A549 (cell line): ENCODE data around the gene ITGB1. TPM values are rescaled to one million over a fixed set of nuclear protein-coding genes. Genes with fewer than 3 reads are reported as not detected.

Experiments used
- ATAC-seq, 2 experiments: fragments of 200-7000 bp in 1 of 2; fragments of >200 bp in 1 of 2; cut with Nextera tagmentation in 1 of 2; cut with Tn5 transposase in 1 of 2; 3 replicates each; pipeline versions ENCODE4 v1.8.0 to v1.9.1; 2018 to 2020; ENCODE audit warnings: mild to moderate bottlenecking in 1 of 2, moderate library complexity in 1 of 2
- CTCF ChIA-PET: fragments of 300-600 bp; sonication (Branson Sonifier 250); formaldehyde crosslinking; extraction: SDS; loops from one replicate; lab custom pipeline; 2021; ENCODE audit warnings: antibody characterized with exemption, inconsistent platforms; lab: Yijun Ruan, JAX
- POLR2A ChIA-PET: fragments of 350-600 bp; formaldehyde crosslinking; extraction: SDS; loops from one replicate; lab custom pipeline; 2021; ENCODE audit warnings: antibody characterized with exemption, inconsistent platforms; lab: Yijun Ruan, JAX
- DNase-seq, 2 experiments: peaks; one replicate each; pipeline versions ENCODE4 v3.0.0 to v3.0.0-alpha.2; 2011 to 2016; ENCODE audit warnings: low read depth in 1 of 2, low spot score in 1 of 2
- FAIRE-seq: peaks from 2 replicates; lab custom pipeline; 2011; peaks lifted over from hg19 to GRCh38; lab: Jason Lieb, UNC
- H3K27ac ChIP-seq, 2 experiments: fragments of >200 bp; sonication (Bioruptor Twin); formaldehyde crosslinking; 3 replicates each; pipeline ENCODE4 v1.5.1; 2016 to 2017
- H3K4me1 ChIP-seq: fragments of >200 bp; sonication (Bioruptor Twin); formaldehyde crosslinking; 3 replicates; pipeline ENCODE4 v1.6.1; 2016
- H3K4me2 ChIP-seq: fragments of >200 bp; sonication (Bioruptor Twin); formaldehyde crosslinking; 3 replicates; pipeline ENCODE4 v1.6.1; 2016
- H3K4me3 ChIP-seq: fragments of >200 bp; sonication (Bioruptor Twin); formaldehyde crosslinking; 3 replicates; pipeline ENCODE4 v1.5.1; 2016
- H3K9me3 ChIP-seq: fragments of >200 bp; sonication (Bioruptor Twin); formaldehyde crosslinking; 3 replicates; pipeline ENCODE4 v1.6.1; 2016
- CBX2 ChIP-seq: fragments of 200-600 bp; sonication (generic); IDR thresholded peaks from 2 replicates; pipeline ENCODE4 v1.6.1; 2016; ENCODE audit warnings: low read depth, mild to moderate bottlenecking, borderline replicate concordance
- CHD4 ChIP-seq: fragments of 200-600 bp; sonication (generic); IDR thresholded peaks from 2 replicates; pipeline ENCODE4 v1.6.1; 2016; ENCODE audit warnings: antibody characterized with exemption, mild to moderate bottlenecking, borderline replicate concordance
- CTCF ChIP-seq: fragments of >200 bp; sonication (Bioruptor Twin); formaldehyde crosslinking; IDR thresholded peaks from 3 replicates; pipeline ENCODE4 v1.5.1; 2016
- EHMT2 ChIP-seq: fragments of 200-600 bp; sonication (generic); IDR thresholded peaks from 2 replicates; pipeline ENCODE4 v1.6.1; 2016; ENCODE audit warnings: antibody characterized with exemption, low read depth, mild to moderate bottlenecking, moderate library complexity
- ESRRA ChIP-seq: fragments of 150-350 bp; IDR thresholded peaks from 2 replicates; pipeline ENCODE4 v1.6.1; 2014; ENCODE audit warnings: mild to moderate bottlenecking, low read length, borderline replicate concordance
- FOSB ChIP-seq: fragments of 250-450 bp; sonication (Bioruptor Pico); IDR thresholded peaks from 2 replicates; pipeline ENCODE4 v1.5.0; 2020; ENCODE audit warnings: mild to moderate bottlenecking, moderate library complexity
- FOSL2 ChIP-seq, 2 experiments: fragments of 450-650 bp in 1 of 2; fragments of >200 bp in 1 of 2; sonication (Bioruptor Twin) in 1 of 2; formaldehyde crosslinking; IDR thresholded peaks; 2 replicates each; pipeline versions ENCODE4 v1.5.0 to v1.6.1; 2016 to 2020; ENCODE audit warnings: mild to moderate bottlenecking in 1 of 2, moderate library complexity in 1 of 2
- FOXS1 ChIP-seq: fragments of 250-450 bp; sonication (Bioruptor Pico); IDR thresholded peaks from 2 replicates; pipeline ENCODE4 v1.5.0; 2020; ENCODE audit warnings: mild to moderate bottlenecking, moderate library complexity
- HMGXB4 ChIP-seq: fragments of 250-450 bp; sonication (Bioruptor Pico); IDR thresholded peaks from 2 replicates; pipeline ENCODE4 v1.5.0; 2021; ENCODE audit warnings: mild to moderate bottlenecking, moderate library complexity, borderline replicate concordance
- HOXB13 ChIP-seq: fragments of 250-450 bp; sonication (Bioruptor Pico); IDR thresholded peaks from 2 replicates; pipeline ENCODE4 v1.5.0; 2020; ENCODE audit warnings: low read depth, mild to moderate bottlenecking, moderate library complexity
- HOXB5 ChIP-seq: fragments of 250-450 bp; sonication (Bioruptor Pico); IDR thresholded peaks from 2 replicates; pipeline ENCODE4 v1.5.0; 2020; ENCODE audit warnings: mild to moderate bottlenecking, moderate library complexity
- JUN ChIP-seq, 2 experiments: fragments of >200 bp; sonication (Bioruptor Twin); formaldehyde crosslinking; IDR thresholded peaks; 2 replicates in 1 of 2; 3 replicates in 1 of 2; pipeline ENCODE4 v1.6.1; 2016 to 2017
- JUNB ChIP-seq: fragments of >200 bp; sonication (Bioruptor Twin); formaldehyde crosslinking; IDR thresholded peaks from 2 replicates; pipeline ENCODE4 v1.6.1; 2016
- KDM1A ChIP-seq: fragments of 200-600 bp; sonication (generic); IDR thresholded peaks from 2 replicates; pipeline ENCODE4 v1.6.1; 2016; ENCODE audit warnings: low read depth, mild to moderate bottlenecking
- KDM5A ChIP-seq: fragments of 200-600 bp; sonication (generic); IDR thresholded peaks from 2 replicates; pipeline ENCODE4 v1.6.1; 2016; ENCODE audit warnings: antibody characterized with exemption, mild to moderate bottlenecking
- NFE2L2 ChIP-seq: fragments of 150-350 bp; conservative IDR thresholded peaks from 2 replicates; pipeline ENCODE4 v1.6.1; 2014; ENCODE audit warnings: low read length
- NPAS2 ChIP-seq: fragments of 250-450 bp; sonication (Bioruptor Pico); IDR thresholded peaks from 2 replicates; pipeline ENCODE4 v1.8.0; 2022; ENCODE audit warnings: mild to moderate bottlenecking, moderate library complexity, borderline replicate concordance
- PHF8 ChIP-seq: fragments of 200-600 bp; sonication (generic); IDR thresholded peaks from 2 replicates; pipeline ENCODE4 v1.6.1; 2016; ENCODE audit warnings: low read depth, mild to moderate bottlenecking, antibody characterized with exemption, moderate library complexity, borderline replicate concordance
- POLR2A ChIP-seq: IDR thresholded peaks from 2 replicates; pipeline ENCODE4 v1.6.1; 2012; ENCODE audit warnings: mild to moderate bottlenecking, low read length
- POLR2AphosphoS2 ChIP-seq: conservative IDR thresholded peaks from 2 replicates; pipeline ENCODE4 v1.6.1; 2012; ENCODE audit warnings: low read length, improper control_type of control experiment, inconsistent platforms
- RAD21 ChIP-seq, 2 experiments: fragments of >200 bp in 1 of 2; sonication (Bioruptor Twin) in 1 of 2; formaldehyde crosslinking in 1 of 2; IDR thresholded peaks in 1 of 2; conservative IDR thresholded peaks in 1 of 2; 2 replicates in 1 of 2; 3 replicates in 1 of 2; pipeline ENCODE4 v1.6.1; 2012 to 2018; ENCODE audit warnings: inconsistent platforms in 1 of 2
- RARB ChIP-seq: fragments of 250-450 bp; sonication (Bioruptor Pico); IDR thresholded peaks from 2 replicates; pipeline ENCODE4 v1.8.0; 2021; ENCODE audit warnings: mild to moderate bottlenecking, moderate library complexity
- REST ChIP-seq: fragments of 200-600 bp; sonication (generic); IDR thresholded peaks from 2 replicates; pipeline ENCODE4 v1.6.1; 2016; ENCODE audit warnings: antibody characterized with exemption, mild to moderate bottlenecking, moderate library complexity
- RFX5 ChIP-seq: fragments of 450-650 bp; IDR thresholded peaks from 2 replicates; pipeline ENCODE4 v1.7.1; 2014; ENCODE audit warnings: antibody characterized with exemption, mild to moderate bottlenecking, moderate library complexity
- SREBF2 ChIP-seq: fragments of 450-650 bp; IDR thresholded peaks from 2 replicates; pipeline ENCODE4 v1.6.1; 2014; ENCODE audit warnings: mild to moderate bottlenecking, moderate library complexity
- TFCP2L1 ChIP-seq: fragments of 250-450 bp; sonication (Bioruptor Pico); IDR thresholded peaks from 2 replicates; pipeline ENCODE4 v1.5.0; 2021; ENCODE audit warnings: mild to moderate bottlenecking
- TP53 ChIP-seq: fragments of 250-450 bp; sonication (Bioruptor Pico); IDR thresholded peaks from 2 replicates; pipeline ENCODE4 v1.5.0; 2021; ENCODE audit warnings: mild to moderate bottlenecking, moderate library complexity
- ZNF302 ChIP-seq: fragments of 250-450 bp; sonication (Bioruptor Pico); IDR thresholded peaks from 2 replicates; pipeline ENCODE4 v1.9.0; 2021; ENCODE audit warnings: inconsistent platforms, mild to moderate bottlenecking, moderate library complexity
- WGBS: methylation state at CpG from one replicate; pipeline ENCODE4 v1.1.6; 2017; ENCODE audit errors: missing lambda C conversion rate; 5-methylcytosine and 5-hydroxymethylcytosine counted together
- polyA plus RNA-seq, 4 experiments: library from polyadenylated mRNA; depleted of rRNA in 3 of 4; stranded (reverse); fragments of >200 nt; fragmentation: RNase III in 1 of 4; extraction: RNeasy Plus Mini Kit Qiagen cat#74134 plus additional on column Dnase treatment in 1 of 4; gene quantifications; 2 replicates in 3 of 4; 3 replicates in 1 of 4; pipeline ENCODE4 v1.2.3, GENCODE V29; 2011 to 2017
- TF ChIP-seq, protein P1 (sequence below): fragments of 150-350 bp; IDR thresholded peaks from 2 replicates; pipeline ENCODE4 v1.6.1; 2014; ENCODE audit warnings: low read depth, mild to moderate bottlenecking, low read length
- TF ChIP-seq, protein P2 (sequence below): IDR thresholded peaks from 2 replicates; pipeline ENCODE4 v1.6.1; 2012; ENCODE audit warnings: low read depth, borderline replicate concordance

The ITGB1 gene
- polyA plus RNA-seq, 2 of the 4 experiments (the other 2 are of a cell fraction), result 1,270 to 2,408 TPM

- Histone ChIP-seq H3K4me2 (peak overlapping the region; percentile 97), H3K4me3 (peak overlapping the region; percentile 74), H3K9me3 (no peaks in the 10 kb centered on the region), H3K27ac (peak overlapping the region; percentile 99 to 100), H3K4me1 (peaks cover 42% of the 10 kb centered on the region)
- WGBS, result 1% methylated on average over 13 of the region's 13 CpGs
- FAIRE-seq (no peak), DNase-seq (peak in 1 of 2 experiments; percentile 48), ATAC-seq (no peak)
- POLR2A ChIA-PET, result interaction anchor here (0.8 to 6.1 kb wide), 8 partner anchors 15 to 177 kb away, joined by 3 to 103 read pairs (median 5); no protein-coding TSS in a partner anchor
- CTCF ChIA-PET, result interaction anchor here (0.6 to 7.0 kb wide), 6 partner anchors 13 to 1119 kb away, joined by 4 to 59 read pairs (median 7); no protein-coding TSS in a partner anchor
- TF ChIP-seq HOXB5, result no peak
- TF ChIP-seq RAD21 (conservative IDR thresholded peaks at IDR 0.05 in 1 of 2, IDR thresholded peaks at IDR 0.05 in 1 of 2), result no peak
- TF ChIP-seq, protein P1, sequence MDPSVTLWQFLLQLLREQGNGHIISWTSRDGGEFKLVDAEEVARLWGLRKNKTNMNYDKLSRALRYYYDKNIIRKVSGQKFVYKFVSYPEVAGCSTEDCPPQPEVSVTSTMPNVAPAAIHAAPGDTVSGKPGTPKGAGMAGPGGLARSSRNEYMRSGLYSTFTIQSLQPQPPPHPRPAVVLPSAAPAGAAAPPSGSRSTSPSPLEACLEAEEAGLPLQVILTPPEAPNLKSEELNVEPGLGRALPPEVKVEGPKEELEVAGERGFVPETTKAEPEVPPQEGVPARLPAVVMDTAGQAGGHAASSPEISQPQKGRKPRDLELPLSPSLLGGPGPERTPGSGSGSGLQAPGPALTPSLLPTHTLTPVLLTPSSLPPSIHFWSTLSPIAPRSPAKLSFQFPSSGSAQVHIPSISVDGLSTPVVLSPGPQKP, result no peak
- TF ChIP-seq RFX5, result no peak
- TF ChIP-seq CBX2, result no peak
- no peak for TF ChIP-seq KDM1A
- TF ChIP-seq TP53 (CRISPR knock-in tag), result peak; percentile 71; the same call in 1 of the 2 replicates
- TF ChIP-seq ESRRA, result no peak
- peak; percentile 74; the same call in 1 of the 2 replicates for TF ChIP-seq RARB
- TF ChIP-seq POLR2AphosphoS2, result no peak
- TF ChIP-seq JUNB, result no peak
- no peak for TF ChIP-seq KDM5A
- no peak for TF ChIP-seq CTCF
- peak; percentile 44; the same call in 1 of the 2 replicates for TF ChIP-seq HOXB13
- TF ChIP-seq TFCP2L1, result 0 out of 2 replicates have a peak, but pooled peaks have one; percentile 3
- TF ChIP-seq HMGXB4 (CRISPR knock-in tag), result peak; percentile 67; the same call in 1 of the 2 replicates
- no peak; the same call in 1 of the 2 replicates for TF ChIP-seq ZNF302
- TF ChIP-seq REST, result no peak
- no peak for TF ChIP-seq EHMT2
- TF ChIP-seq NPAS2 (CRISPR knock-in tag), result no peak
- peak; percentile 59; the same call in 1 of the 2 replicates for TF ChIP-seq FOSB (CRISPR knock-in tag)
- TF ChIP-seq NFE2L2, result no peak
- peak; percentile 3 for TF ChIP-seq POLR2A
- TF ChIP-seq PHF8, result no peak
- no peak for TF ChIP-seq FOXS1 (CRISPR knock-in tag)
- no peak; a peak in 1 of 5 replicates for TF ChIP-seq JUN (IDR thresholded peaks at IDR 0.05)
- no peak for TF ChIP-seq SREBF2
- no peak for TF ChIP-seq FOSL2 (IDR thresholded peaks at IDR 0.05)
- no peak for TF ChIP-seq FOSL2 (CRISPR knock-in tag; IDR thresholded peaks at IDR 0.05)
- TF ChIP-seq CHD4, result no peak
- TF ChIP-seq, protein P2, sequence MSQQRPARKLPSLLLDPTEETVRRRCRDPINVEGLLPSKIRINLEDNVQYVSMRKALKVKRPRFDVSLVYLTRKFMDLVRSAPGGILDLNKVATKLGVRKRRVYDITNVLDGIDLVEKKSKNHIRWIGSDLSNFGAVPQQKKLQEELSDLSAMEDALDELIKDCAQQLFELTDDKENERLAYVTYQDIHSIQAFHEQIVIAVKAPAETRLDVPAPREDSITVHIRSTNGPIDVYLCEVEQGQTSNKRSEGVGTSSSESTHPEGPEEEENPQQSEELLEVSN, result no peak
Observed at GRCh38 chr10:32956365-32957197, 1.4 kb downstream of the ITGB1 start.
